Ishikawa (cell line): ENCODE measurements around the gene DNPEP.

Experiments
- CEBPB ChIP-seq: IDR thresholded peaks from 2 replicates; pipeline ENCODE4 v1.6.1; 2012
- EGR1 ChIP-seq: IDR thresholded peaks from 2 replicates; pipeline ENCODE4 v1.6.1; 2012
- EP300 ChIP-seq: IDR thresholded peaks from 2 replicates; pipeline ENCODE4 v1.6.1; 2012; ENCODE audit warnings: borderline replicate concordance
- FOXM1 ChIP-seq: IDR thresholded peaks from 2 replicates; pipeline ENCODE4 v1.6.1; 2012; ENCODE audit warnings: low read depth, borderline replicate concordance
- RAD21 ChIP-seq: IDR thresholded peaks from 2 replicates; pipeline ENCODE4 v1.6.1; 2012; ENCODE audit warnings: low read depth
- TAF1 ChIP-seq: IDR thresholded peaks from 2 replicates; pipeline ENCODE4 v1.6.1; 2012; ENCODE audit warnings: low read depth, mild to moderate bottlenecking

DNA sequence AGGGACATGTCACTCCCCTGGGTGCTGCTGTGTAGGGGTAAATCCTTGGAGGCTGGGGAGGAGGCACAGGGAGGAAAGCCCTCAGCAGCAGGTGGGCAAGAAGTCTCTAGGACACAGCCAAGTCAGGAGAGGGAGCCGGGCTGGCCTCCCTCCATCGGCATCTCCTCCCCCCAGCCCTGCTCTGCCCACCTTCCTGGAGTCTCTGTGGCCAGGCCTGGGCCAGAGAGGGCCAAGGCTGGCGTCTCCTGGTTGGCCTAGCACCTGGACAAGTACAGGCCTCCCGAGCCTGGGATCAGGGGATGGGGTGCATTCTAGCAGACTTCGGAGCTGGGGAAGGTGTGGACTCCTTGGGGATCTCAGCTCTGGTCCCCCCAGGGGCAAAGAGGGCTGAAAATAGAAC lies 48.8 kb upstream of the DNPEP start:
- no peak for TF ChIP-seq TAF1
- TF ChIP-seq FOXM1: no peak
- TF ChIP-seq EP300: no peak
- no peak for TF ChIP-seq CEBPB
- TF ChIP-seq EGR1: no peak
- no peak for TF ChIP-seq RAD21
